Measurements from ENCODE around the gene DOK1. TPM values are rescaled to one million over a fixed set of nuclear protein-coding genes. Genes with fewer than 3 reads are reported as not detected.
"Not testable (repeated sequence)": the region's sequence is repeated elsewhere in the genome, so short reads cannot be mapped to it uniquely, and the experiment has no call there.

Gene DOK1
- total RNA-seq, 2 experiments from 2014 or later = 17.2 to 17.9 TPM

DNA sequence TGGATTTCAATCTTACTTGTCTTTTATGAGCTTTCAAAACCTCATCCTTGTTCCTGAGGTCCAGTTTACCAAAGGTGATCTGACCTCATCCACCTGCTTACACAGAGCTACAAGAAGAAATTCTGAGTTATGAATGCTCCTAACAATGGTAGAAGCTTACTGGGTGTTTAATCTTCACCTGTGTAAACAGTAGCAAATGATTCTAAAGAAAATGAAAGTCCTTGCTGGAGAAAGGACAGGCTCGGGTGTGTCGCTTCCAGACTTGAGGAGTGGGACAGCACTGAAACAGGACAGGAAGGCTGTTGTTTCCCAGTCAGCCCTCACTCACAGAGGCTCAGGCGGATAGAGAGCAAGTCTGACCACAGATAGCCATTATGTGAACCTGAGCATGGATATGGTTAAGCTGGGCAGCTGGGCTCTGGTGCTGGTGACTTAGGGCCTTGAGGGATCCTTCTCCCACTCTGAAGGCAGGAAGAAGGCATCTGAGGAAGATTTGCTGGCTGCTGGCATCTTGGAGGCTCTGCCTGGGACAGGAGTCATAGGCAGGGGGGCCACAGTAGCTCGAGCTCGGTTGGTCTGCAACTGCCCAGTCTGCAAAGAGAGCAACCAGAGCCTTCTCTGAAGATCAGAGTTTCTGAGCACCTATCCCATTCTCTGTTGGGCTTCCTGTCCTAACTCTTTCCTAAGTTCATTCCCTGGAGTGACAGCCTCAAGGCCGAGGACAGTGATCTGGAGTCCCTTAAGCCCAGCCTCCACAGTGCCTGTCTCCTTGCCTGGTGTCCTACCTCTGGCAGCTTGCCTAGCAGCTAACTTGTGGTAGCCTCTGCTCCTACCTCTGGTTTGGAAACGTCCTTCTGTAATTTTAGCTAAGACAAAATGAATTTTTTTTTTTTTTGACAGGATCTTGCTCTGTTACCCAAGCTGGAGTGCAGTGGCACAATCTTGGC, 4.0 kb downstream of the DOK1 start:
- peaks cover 3% of the 10 kb centered on the region for H3K36me3 Mint-ChIP-seq (ENCODE audit: low read depth)
- no peak for DNase-seq
- ChIA-PET POLR2A (interaction anchor here (0.6 kb wide), 2 partner anchors 8 to 69 kb away, joined by 3 to 13 read pairs; no protein-coding TSS in a partner anchor), CTCF (interaction anchor here (0.6 to 1.2 kb wide), 6 partner anchors 9 to 682 kb away, joined by 3 to 4 read pairs (median 3); no protein-coding TSS in a partner anchor)
- H3K27ac Mint-ChIP-seq = no peak overlapping the region
- no peaks in the 10 kb centered on the region for H3K9me3 Mint-ChIP-seq (ENCODE audit: low read depth)
- peaks cover 12% of the 10 kb centered on the region for H3K4me1 Mint-ChIP-seq
- no peak for ATAC-seq
- intact Hi-C loops (cut with DNase I, micrococcal nuclease) = no loop called here
- no peak overlapping the region for H3K4me3 Mint-ChIP-seq
- H3K27me3 Mint-ChIP-seq = peaks cover 22% of the 10 kb centered on the region

DNA sequence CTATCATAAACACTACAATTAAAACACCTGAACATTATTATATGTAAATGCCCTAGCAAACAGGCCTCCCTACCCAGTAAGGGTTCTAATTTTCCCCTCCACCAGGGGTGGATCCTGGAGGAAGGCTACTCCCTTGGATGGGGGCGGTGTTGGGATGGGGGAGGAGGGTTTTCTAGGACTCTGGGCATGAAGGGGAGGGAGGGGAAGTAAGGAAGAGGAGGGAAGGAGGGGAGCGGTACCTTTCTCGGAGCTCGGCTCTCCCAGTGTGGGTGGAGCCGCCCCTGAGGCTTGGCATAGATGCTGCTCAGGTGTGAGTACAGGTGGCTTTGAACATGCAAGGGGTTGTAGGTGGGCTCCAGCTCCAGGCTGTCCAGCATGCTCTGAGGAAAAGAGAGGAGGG, 5.4 kb downstream of the DOK1 start:
- CTCF ChIA-PET = interaction anchor here (0.5 kb wide), 1 partner anchor 691 kb away, joined by 3 read pairs; no protein-coding TSS in a partner anchor
- Mint-ChIP-seq H3K4me3 (no peak overlapping the region), H3K27ac (no peak overlapping the region), H3K36me3 (ENCODE audit: low read depth) (peaks cover 3% of the 10 kb centered on the region), H3K27me3 (peaks cover 32% of the 10 kb centered on the region), H3K9me3 (ENCODE audit: low read depth) (no peaks in the 10 kb centered on the region), H3K4me1 (peaks cover 11% of the 10 kb centered on the region)
- ATAC-seq (no peak), DNase-seq (no peak)
- POLR2A ChIA-PET = no interaction called here
- intact Hi-C loops (cut with DNase I, micrococcal nuclease) = no loop called here

DNA sequence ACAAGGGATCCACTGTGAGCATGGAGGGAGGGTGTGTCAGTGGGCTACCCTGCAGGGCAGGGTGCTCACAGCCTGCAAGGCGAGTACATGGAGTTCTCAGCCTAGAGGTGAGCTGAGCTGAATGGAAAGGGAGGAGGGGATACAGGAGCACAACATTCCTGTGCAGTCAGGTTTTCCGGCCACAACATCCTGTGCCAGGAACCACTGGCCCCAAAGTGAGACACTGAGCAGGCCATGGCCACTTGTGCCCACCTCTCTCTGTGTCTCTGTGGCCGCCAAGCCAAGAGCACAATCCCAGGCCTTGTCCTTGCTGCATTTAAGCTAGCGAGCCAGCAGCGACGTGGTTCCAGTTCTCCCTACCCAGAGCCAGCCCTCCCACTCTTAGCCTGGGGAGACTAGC, 6.1 kb downstream of the DOK1 start:
- peaks cover 11% of the 10 kb centered on the region for H3K4me1 Mint-ChIP-seq
- no peak overlapping the region for H3K4me3 Mint-ChIP-seq
- ATAC-seq = no peak

DNA sequence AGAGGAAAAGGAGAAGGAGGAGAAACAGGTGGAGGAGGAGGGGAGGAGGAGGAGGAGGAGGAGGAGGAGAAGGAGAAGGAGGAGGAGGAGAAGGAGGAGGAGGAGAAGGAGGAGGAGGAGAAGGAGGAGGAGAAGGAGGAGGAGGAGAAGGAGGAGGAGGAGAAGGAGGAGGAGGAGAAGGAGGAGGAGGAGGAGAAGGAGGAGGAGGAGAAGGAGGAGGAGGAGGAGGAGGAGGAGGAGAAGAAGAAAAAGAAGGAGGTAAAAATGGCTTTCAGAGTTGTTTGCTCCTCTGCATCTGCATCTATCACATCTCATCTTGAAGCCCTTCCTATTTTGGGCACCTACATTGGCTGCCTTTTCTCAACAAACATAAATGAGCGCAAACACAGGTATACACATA, 6.5 kb downstream of the DOK1 start:
- H3K36me3 Mint-ChIP-seq (ENCODE audit: low read depth); POLR2A ChIA-PET; H3K4me3 Mint-ChIP-seq; CTCF ChIA-PET; H3K9me3 Mint-ChIP-seq (ENCODE audit: low read depth); DNase-seq; H3K27ac Mint-ChIP-seq; ATAC-seq; intact Hi-C loops (cut with DNase I, micrococcal nuclease): not testable (repeated sequence)
- Mint-ChIP-seq H3K27me3 (peaks cover 34% of the 10 kb centered on the region), H3K4me1 (peaks cover 14% of the 10 kb centered on the region)

More for the DNA sequence above, 6.1 kb downstream of the DOK1 start:
- POLR2A ChIA-PET = no interaction called here
- H3K9me3 Mint-ChIP-seq (ENCODE audit: low read depth) = no peaks in the 10 kb centered on the region
- CTCF ChIA-PET = interaction anchor here (0.6 kb wide), 1 partner anchor 11 kb away, joined by 4 read pairs; no protein-coding TSS in a partner anchor
- H3K36me3 Mint-ChIP-seq (ENCODE audit: low read depth) = peaks cover 3% of the 10 kb centered on the region
- no peak for DNase-seq
- intact Hi-C loops (cut with DNase I, micrococcal nuclease) = no loop called here
- H3K27me3 Mint-ChIP-seq = peaks cover 32% of the 10 kb centered on the region
- H3K27ac Mint-ChIP-seq = no peak overlapping the region

DNA sequence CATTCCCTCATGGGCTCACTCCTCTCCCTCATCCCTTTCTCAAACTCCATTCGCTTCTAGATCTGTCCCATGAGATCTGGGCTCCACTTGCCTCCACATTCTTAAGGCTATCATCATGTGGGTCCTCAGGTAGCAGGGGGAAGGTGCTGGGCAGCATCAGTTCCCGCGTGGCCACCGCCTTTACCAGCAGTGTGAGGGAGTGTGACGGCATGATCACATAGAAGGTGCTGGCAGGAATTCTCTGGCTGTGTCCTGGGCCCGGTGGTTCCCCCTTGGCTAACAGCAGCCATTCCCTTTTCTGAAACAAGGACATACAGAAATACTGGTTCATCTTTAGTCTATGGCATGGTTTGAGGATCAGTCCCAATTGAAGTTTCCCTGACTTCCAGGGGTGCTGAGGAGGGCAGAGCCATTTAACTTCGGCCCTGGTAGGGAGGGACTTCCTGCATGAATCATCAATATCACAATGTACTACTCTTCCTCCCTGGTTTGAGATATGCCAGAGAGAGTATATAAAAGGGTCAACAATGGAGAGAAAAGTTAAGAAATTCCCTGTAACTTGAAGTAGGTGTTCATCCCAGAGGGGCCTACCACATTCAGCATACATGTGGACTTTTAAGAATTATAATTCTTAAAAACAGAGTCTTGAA, 7.7 kb downstream of the DOK1 start:
- no peak overlapping the region for H3K4me3 Mint-ChIP-seq
- peaks cover 19% of the 10 kb centered on the region for H3K4me1 Mint-ChIP-seq
- CTCF ChIA-PET = no interaction called here
- H3K9me3 Mint-ChIP-seq (ENCODE audit: low read depth) = no peaks in the 10 kb centered on the region
- intact Hi-C loops (cut with DNase I, micrococcal nuclease) = loop anchor here in 1 of 2 experiments (2.0 kb wide), 1 partner anchor 19 kb away; no protein-coding TSS in a partner anchor
- ATAC-seq (no peak), DNase-seq (no peak)
- no peak overlapping the region for H3K27ac Mint-ChIP-seq
- H3K27me3 Mint-ChIP-seq = peaks cover 34% of the 10 kb centered on the region
- POLR2A ChIA-PET = no interaction called here
- no peaks in the 10 kb centered on the region for H3K36me3 Mint-ChIP-seq (ENCODE audit: low read depth)

DNA sequence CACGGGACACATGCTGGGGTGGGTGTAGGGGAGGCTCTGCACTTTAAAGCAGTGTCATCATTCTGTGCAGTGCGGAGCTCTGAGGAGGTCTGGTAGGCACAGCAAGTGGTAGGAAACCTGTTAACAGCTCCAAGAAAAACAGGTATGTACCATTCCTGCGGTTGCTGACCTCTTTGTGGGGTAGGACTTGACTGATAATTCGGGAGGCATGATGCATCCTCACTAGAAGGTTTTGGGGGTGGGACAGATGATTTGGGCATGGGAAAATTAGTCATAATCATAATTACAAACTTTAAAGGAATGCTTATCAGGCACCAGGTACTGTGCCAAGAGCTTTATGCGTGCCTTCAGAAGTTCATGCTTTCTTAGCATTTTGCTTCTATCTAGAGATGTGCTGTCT, 9.7 kb downstream of the DOK1 start:
- peaks cover 39% of the 10 kb centered on the region for H3K27me3 Mint-ChIP-seq
- H3K27ac Mint-ChIP-seq = no peak overlapping the region
- CTCF ChIA-PET = interaction anchor here (0.7 kb wide), 1 partner anchor 82 kb away, joined by 3 read pairs; the partner anchor contains the start of genes CCDC142 and TTC31
- no peak overlapping the region for H3K4me3 Mint-ChIP-seq
- no peak for DNase-seq
- intact Hi-C loops (cut with DNase I, micrococcal nuclease) = no loop called here
- peaks cover 33% of the 10 kb centered on the region for H3K4me1 Mint-ChIP-seq
- no peak for ATAC-seq
- H3K9me3 Mint-ChIP-seq (ENCODE audit: low read depth) = no peaks in the 10 kb centered on the region
- POLR2A ChIA-PET = no interaction called here
- H3K36me3 Mint-ChIP-seq (ENCODE audit: low read depth) = no peaks in the 10 kb centered on the region

DNA sequence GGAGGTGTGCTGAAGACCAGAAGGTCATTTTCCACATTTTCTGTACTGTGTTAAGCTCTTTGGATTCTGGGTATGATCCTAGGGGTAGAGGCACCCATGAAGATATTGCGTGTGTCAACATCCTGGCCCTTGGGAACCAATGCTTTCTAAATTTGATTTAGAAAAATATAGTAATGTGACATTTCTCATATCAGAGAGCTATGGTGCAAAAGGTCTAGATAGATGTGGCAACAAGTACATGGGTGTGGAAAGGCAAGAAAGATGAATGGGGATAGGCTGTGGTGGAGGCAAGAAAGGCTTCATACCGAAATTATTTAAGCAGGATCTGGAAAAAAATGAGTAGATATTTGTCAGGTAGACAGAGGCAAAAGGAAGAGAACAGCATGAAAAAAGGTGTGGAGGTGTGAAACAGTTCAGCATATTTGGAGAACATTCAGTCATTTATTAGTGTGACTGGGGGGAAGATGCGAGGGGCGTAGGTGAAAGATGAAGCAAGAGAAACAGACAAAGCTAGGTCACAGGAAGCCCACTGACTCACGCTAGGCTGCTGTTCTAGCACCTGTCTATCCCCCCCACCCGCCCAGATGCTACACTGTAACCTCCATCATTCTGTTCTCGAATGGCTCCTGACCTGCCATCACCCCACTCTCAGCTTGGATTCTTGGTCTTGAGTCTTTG, 11.7 kb downstream of the DOK1 start:
- DNase-seq = peak; percentile 27
- POLR2A ChIA-PET = interaction anchor here (0.6 to 1.3 kb wide), 4 partner anchors 8 to 33 kb away, joined by 3 to 5 read pairs (median 3); no protein-coding TSS in a partner anchor

DNA sequence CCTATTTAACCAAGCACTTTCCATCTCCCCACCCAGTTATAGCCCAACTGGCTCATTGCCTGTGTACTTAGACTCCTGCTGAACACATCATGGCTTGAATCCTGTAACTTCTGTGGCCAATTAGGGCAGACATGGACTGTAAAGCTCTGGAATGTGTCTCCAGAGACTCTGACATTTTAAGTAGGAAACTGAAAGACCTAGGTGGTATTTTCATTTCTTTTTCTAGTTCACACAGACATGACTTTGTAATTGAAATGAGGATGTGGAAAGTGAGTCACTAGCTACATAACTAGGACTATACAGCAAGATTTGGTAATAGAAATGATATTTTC, 12.2 kb downstream of the DOK1 start:
- intact Hi-C loops (cut with DNase I, micrococcal nuclease) = no loop called here
- H3K9me3 Mint-ChIP-seq (ENCODE audit: low read depth) = no peaks in the 10 kb centered on the region
- CTCF ChIA-PET = interaction anchor here (0.6 to 3.3 kb wide), 8 partner anchors 9 to 286 kb away, joined by 3 to 10 read pairs (median 4); no protein-coding TSS in a partner anchor
- H3K27me3 Mint-ChIP-seq = peaks cover 25% of the 10 kb centered on the region
- peaks cover 32% of the 10 kb centered on the region for H3K4me1 Mint-ChIP-seq
- POLR2A ChIA-PET = interaction anchor here (0.6 to 1.3 kb wide), 5 partner anchors 9 to 69 kb away, joined by 3 to 5 read pairs (median 3); no protein-coding TSS in a partner anchor
- H3K27ac Mint-ChIP-seq = peak overlapping the region; percentile 78
- no peaks in the 10 kb centered on the region for H3K36me3 Mint-ChIP-seq (ENCODE audit: low read depth)
- DNase-seq (no peak), ATAC-seq (peak; percentile 65)
- H3K4me3 Mint-ChIP-seq = no peak overlapping the region

More for the DNA sequence above, 11.7 kb downstream of the DOK1 start:
- peaks cover 29% of the 10 kb centered on the region for H3K27me3 Mint-ChIP-seq
- H3K4me1 Mint-ChIP-seq = peaks cover 32% of the 10 kb centered on the region
- no peak overlapping the region for H3K4me3 Mint-ChIP-seq
- H3K36me3 Mint-ChIP-seq (ENCODE audit: low read depth) = no peaks in the 10 kb centered on the region
- ATAC-seq = peak; percentile 40
- H3K27ac Mint-ChIP-seq = peak overlapping the region; percentile 78
- CTCF ChIA-PET = interaction anchor here (0.6 to 3.3 kb wide), 8 partner anchors 9 to 286 kb away, joined by 3 to 10 read pairs (median 4); no protein-coding TSS in a partner anchor
- H3K9me3 Mint-ChIP-seq (ENCODE audit: low read depth) = no peaks in the 10 kb centered on the region
- intact Hi-C loops (cut with DNase I, micrococcal nuclease) = no loop called here

DNA sequence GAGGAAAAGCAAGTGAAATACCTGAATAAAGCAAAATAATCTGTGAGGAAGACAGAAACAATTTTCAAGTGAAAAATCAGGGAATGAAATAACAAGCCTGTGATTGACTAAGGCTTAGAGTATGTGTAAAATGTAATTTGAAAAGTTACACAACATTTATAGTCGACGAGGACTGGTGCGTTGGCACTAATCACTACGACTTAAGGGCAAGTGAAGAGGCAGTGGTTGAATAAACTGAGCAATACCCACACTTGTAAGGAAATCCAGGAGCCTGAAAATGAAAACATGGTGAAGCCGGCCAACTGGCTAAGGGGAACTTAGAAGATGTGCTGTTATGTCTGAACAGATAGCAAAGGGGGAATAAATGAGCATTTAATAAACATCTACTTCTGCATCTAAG, 13.4 kb downstream of the DOK1 start:
- ChIA-PET CTCF (interaction anchor here (0.9 to 3.3 kb wide), 4 partner anchors 9 to 64 kb away, joined by 3 to 8 read pairs (median 6); no protein-coding TSS in a partner anchor), POLR2A (no interaction called here)
- ATAC-seq (no peak), DNase-seq (no peak)
- Mint-ChIP-seq H3K9me3 (ENCODE audit: low read depth) (no peaks in the 10 kb centered on the region), H3K36me3 (ENCODE audit: low read depth) (no peaks in the 10 kb centered on the region), H3K4me3 (no peak overlapping the region), H3K4me1 (peaks cover 34% of the 10 kb centered on the region), H3K27ac (no peak overlapping the region), H3K27me3 (peaks cover 18% of the 10 kb centered on the region)
- intact Hi-C loops (cut with DNase I, micrococcal nuclease) = no loop called here

DNA sequence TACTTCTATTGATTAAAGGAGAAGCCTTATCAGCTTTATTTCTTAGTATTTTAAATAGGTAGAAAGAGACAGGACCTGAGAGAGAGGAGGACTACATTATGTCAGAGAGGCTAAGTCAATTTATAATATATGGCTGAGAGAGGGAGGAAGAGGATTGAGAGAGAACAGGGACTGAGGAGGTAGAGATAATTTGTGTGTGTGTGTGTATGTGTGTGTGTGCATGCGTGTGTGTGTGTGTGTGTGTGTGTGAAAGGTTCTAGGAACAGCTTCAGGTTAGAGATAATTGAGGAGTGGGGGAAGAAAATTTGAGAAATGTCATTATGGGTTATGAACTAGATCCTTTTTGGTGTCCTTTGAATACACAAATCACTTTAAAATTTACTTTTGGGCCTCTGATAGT, 15.2 kb downstream of the DOK1 start:
- Mint-ChIP-seq H3K36me3 (ENCODE audit: low read depth) (no peaks in the 10 kb centered on the region), H3K27ac (no peak overlapping the region), H3K9me3 (ENCODE audit: low read depth) (no peaks in the 10 kb centered on the region), H3K4me1 (peaks cover 47% of the 10 kb centered on the region), H3K27me3 (peaks cover 7% of the 10 kb centered on the region), H3K4me3 (no peak overlapping the region)
- DNase-seq (no peak), ATAC-seq (no peak)
- ChIA-PET POLR2A (no interaction called here), CTCF (interaction anchor here (0.7 to 1.7 kb wide), 3 partner anchors 10 to 76 kb away, joined by 3 to 4 read pairs (median 3); no protein-coding TSS in a partner anchor)
- intact Hi-C loops (cut with DNase I, micrococcal nuclease) = loop anchor here (2.0 kb wide), 2 partner anchors 15 kb away; partner anchors contain the start of gene DOK1 (in 1 of the 2)

Data from activated CD4-positive, alpha-beta T cell treated with anti-CD3 and anti-CD28 coated beads for 36 hours (primary cell).